ENCODE measurements around the gene RHOA.
A peak's percentile ranks its signal among the peaks of the same experiment; 100 is the strongest.

DNA sequence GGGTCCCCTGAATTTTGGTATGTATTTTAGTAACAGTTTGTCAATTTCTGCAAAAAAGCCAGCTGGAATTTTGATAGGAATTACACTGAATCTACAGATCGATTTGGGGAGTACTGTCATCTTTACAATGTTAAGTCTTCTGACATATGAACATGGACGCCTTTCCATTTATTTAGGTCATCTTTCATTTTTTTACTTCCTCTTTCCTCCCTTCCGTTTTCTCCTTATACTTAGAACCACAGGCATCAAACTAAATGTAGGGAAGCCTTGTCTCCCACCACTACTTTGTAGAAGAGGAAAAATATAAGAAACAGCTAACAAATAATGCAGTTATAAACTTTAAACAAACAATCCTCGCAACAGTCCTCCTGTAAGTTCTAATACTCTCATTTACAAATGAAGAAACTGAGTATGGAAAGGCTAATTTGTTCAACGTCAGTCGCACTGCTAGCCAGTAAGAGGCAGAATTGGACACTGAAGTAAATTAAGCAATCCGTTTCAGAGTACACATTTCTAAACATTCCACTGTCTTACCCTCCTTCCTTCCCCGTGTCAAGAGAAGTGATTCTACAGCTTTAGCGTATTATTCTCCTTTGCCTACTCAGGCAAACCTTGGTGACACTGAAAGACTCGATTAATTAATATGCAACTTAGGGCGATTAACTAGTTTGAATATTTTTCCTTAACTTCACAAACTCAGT, 25.6 kb downstream of the RHOA start:
- no peak for TF ChIP-seq TAF1 (CRISPR knock-in tag; IDR thresholded peaks at IDR 0.05)
- no peak for TF ChIP-seq POLR2AphosphoS5 (IDR thresholded peaks at IDR 0.05; ENCODE audit: low read depth, low read length)
- TF ChIP-seq U2AF2 (IDR thresholded peaks at IDR 0.05; ENCODE audit: low read depth, low read length): no peak
- TF ChIP-seq SNAPC2 (CRISPR knock-in tag; IDR thresholded peaks at IDR 0.05): no peak
- TF ChIP-seq ZBTB20 (CRISPR knock-in tag; IDR thresholded peaks at IDR 0.05; ENCODE audit: borderline replicate concordance, low read depth): no peak
- TF ChIP-seq ZSCAN20 (CRISPR knock-in tag; IDR thresholded peaks at IDR 0.05; ENCODE audit: borderline replicate concordance): no peak
- TF ChIP-seq EP300 (IDR thresholded peaks at IDR 0.05; ENCODE audit: low read depth in 2 of 2, low read length in 2 of 2): no peak
- no peak for TF ChIP-seq EP300 (CRISPR knock-in tag; IDR thresholded peaks at IDR 0.05; ENCODE audit: borderline replicate concordance)
- no peak for TF ChIP-seq PHF8 (CRISPR knock-in tag; IDR thresholded peaks at IDR 0.05)
- TF ChIP-seq EZH2 (conservative IDR thresholded peaks at IDR 0.05; ENCODE audit: low read depth, low read length): no peak
- TF ChIP-seq, protein P1, sequence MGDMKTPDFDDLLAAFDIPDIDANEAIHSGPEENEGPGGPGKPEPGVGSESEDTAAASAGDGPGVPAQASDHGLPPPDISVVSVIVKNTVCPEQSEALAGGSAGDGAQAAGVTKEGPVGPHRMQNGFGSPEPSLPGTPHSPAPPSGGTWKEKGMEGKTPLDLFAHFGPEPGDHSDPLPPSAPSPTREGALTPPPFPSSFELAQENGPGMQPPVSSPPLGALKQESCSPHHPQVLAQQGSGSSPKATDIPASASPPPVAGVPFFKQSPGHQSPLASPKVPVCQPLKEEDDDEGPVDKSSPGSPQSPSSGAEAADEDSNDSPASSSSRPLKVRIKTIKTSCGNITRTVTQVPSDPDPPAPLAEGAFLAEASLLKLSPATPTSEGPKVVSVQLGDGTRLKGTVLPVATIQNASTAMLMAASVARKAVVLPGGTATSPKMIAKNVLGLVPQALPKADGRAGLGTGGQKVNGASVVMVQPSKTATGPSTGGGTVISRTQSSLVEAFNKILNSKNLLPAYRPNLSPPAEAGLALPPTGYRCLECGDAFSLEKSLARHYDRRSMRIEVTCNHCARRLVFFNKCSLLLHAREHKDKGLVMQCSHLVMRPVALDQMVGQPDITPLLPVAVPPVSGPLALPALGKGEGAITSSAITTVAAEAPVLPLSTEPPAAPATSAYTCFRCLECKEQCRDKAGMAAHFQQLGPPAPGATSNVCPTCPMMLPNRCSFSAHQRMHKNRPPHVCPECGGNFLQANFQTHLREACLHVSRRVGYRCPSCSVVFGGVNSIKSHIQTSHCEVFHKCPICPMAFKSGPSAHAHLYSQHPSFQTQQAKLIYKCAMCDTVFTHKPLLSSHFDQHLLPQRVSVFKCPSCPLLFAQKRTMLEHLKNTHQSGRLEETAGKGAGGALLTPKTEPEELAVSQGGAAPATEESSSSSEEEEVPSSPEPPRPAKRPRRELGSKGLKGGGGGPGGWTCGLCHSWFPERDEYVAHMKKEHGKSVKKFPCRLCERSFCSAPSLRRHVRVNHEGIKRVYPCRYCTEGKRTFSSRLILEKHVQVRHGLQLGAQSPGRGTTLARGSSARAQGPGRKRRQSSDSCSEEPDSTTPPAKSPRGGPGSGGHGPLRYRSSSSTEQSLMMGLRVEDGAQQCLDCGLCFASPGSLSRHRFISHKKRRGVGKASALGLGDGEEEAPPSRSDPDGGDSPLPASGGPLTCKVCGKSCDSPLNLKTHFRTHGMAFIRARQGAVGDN (CRISPR knock-in tag; IDR thresholded peaks at IDR 0.05): no peak
- TF ChIP-seq, protein P2, sequence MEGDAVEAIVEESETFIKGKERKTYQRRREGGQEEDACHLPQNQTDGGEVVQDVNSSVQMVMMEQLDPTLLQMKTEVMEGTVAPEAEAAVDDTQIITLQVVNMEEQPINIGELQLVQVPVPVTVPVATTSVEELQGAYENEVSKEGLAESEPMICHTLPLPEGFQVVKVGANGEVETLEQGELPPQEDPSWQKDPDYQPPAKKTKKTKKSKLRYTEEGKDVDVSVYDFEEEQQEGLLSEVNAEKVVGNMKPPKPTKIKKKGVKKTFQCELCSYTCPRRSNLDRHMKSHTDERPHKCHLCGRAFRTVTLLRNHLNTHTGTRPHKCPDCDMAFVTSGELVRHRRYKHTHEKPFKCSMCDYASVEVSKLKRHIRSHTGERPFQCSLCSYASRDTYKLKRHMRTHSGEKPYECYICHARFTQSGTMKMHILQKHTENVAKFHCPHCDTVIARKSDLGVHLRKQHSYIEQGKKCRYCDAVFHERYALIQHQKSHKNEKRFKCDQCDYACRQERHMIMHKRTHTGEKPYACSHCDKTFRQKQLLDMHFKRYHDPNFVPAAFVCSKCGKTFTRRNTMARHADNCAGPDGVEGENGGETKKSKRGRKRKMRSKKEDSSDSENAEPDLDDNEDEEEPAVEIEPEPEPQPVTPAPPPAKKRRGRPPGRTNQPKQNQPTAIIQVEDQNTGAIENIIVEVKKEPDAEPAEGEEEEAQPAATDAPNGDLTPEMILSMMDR (CRISPR knock-in tag; IDR thresholded peaks at IDR 0.05): no peak
- TF ChIP-seq, protein P3, sequence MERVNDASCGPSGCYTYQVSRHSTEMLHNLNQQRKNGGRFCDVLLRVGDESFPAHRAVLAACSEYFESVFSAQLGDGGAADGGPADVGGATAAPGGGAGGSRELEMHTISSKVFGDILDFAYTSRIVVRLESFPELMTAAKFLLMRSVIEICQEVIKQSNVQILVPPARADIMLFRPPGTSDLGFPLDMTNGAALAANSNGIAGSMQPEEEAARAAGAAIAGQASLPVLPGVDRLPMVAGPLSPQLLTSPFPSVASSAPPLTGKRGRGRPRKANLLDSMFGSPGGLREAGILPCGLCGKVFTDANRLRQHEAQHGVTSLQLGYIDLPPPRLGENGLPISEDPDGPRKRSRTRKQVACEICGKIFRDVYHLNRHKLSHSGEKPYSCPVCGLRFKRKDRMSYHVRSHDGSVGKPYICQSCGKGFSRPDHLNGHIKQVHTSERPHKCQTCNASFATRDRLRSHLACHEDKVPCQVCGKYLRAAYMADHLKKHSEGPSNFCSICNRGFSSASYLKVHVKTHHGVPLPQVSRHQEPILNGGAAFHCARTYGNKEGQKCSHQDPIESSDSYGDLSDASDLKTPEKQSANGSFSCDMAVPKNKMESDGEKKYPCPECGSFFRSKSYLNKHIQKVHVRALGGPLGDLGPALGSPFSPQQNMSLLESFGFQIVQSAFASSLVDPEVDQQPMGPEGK (CRISPR knock-in tag; IDR thresholded peaks at IDR 0.05): no peak
- TF ChIP-seq CEBPB (IDR thresholded peaks at IDR 0.05; ENCODE audit: borderline replicate concordance, low read depth, low read length): peak; percentile 17; the same call in 1 of the 2 replicates
- no peak for TF ChIP-seq GTF3A (CRISPR knock-in tag; conservative IDR thresholded peaks at IDR 0.05)
